Measurements from ENCODE around the gene FAM20A.
"Not testable (repeated sequence)": the region's sequence is repeated elsewhere in the genome, so short reads cannot be mapped to it uniquely, and the experiment has no call there.

The FAM20A gene

DNA sequence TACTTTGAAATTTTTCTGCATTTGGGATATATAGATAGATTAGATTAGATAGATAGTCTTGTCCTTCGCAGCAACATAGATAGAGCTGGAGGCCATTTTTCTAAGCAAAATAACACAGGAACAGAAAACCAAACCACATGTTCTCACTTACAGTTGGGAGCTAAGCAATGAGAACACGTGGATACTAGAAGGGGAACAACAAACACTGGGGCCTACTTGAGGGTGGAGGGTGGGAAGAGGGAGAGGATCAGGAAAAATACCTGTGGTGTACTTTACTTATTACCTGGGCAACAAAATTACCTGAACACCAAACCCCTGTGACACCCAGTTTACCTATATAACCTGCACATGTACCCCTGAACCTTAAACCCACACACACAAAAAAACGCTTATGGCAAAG lies 74.6 kb downstream of the FAM20A start:
- Histone ChIP-seq H3K4me3 (ENCODE audit: low read depth, low read length) (no peak overlapping the region), H3K36me3 (ENCODE audit: control insufficient read depth, insufficient read depth, low read length) (peaks cover 19% of the 10 kb centered on the region), H3K9me3 (ENCODE audit: control insufficient read depth, insufficient read depth, low read length) (no peaks in the 10 kb centered on the region), H3K4me1 (ENCODE audit: control insufficient read depth, insufficient read depth, low read length) (peaks cover 19% of the 10 kb centered on the region), H3K9ac (ENCODE audit: low read depth, low read length) (no peak overlapping the region), H3K27me3 (ENCODE audit: control insufficient read depth, insufficient read depth, low read length) (no peaks in the 10 kb centered on the region)

DNA sequence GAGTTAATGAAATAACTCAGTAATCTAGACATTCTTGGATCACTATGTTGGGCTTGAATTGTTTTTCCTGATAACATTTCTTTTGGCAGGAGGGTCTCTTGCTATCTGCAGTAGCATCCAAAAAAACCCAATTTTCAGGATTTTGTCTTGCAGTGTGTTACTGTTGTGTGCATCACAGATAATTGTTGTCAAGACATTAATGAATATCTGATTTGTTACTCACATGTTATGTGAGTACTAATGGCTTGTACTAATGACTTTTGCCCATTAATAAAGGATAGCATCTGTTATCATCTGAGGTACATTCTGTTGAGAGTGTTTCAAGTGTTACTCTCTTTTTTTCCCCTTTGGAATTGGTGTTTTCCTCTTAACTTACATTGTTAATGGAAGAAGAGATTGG lies 78.9 kb downstream of the FAM20A start:
- peaks cover 6% of the 10 kb centered on the region for H3K9me3 ChIP-seq (ENCODE audit: control insufficient read depth, insufficient read depth, low read length)
- no peak overlapping the region for H3K4me3 ChIP-seq (ENCODE audit: low read depth, low read length)
- no peaks in the 10 kb centered on the region for H3K27me3 ChIP-seq (ENCODE audit: control insufficient read depth, insufficient read depth, low read length)
- H3K36me3 ChIP-seq (ENCODE audit: control insufficient read depth, insufficient read depth, low read length) = peaks cover 25% of the 10 kb centered on the region
- peaks cover 9% of the 10 kb centered on the region for H3K4me1 ChIP-seq (ENCODE audit: control insufficient read depth, insufficient read depth, low read length)
- no peak overlapping the region for H3K9ac ChIP-seq (ENCODE audit: low read depth, low read length)

DNA sequence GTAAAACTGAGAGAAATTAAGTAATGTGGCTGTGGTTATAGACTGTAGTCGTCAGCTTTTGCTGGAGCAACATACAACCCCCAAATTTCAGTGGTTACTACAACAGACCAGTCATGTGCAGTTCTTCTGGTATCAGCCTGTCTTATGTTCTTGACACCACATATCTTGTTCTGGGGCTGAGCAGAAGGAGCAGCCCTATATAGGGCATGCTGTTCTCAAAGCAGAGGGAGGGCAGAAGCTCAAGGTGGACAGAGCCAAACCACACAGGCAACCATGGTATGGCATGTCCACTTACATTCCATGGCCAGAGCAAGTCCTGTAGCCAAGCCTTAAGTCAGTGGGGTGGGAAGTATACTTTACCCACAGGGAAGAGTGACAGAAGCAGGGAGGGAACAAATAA lies 81.3 kb downstream of the FAM20A start:
- H3K36me3 ChIP-seq (ENCODE audit: control insufficient read depth, insufficient read depth, low read length) = peaks cover 26% of the 10 kb centered on the region

DNA sequence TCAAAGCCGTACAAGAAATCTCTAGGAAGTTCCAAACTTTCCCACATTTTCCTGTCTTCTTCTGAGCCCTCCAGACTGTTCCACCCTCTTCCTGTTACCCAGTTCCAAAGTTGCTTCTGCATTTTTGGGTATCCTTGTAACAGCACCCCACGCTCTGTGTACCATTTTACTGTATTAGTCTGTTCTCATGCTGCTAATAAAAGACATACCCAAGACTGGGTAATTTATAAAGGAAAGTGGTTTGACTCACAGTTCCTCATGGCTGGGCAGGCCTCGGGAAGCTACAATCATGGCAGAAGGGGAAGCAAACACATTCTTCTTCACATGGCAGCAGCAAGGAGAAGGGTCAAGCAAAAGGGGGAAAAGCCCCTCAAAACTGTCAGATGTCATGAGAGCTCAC lies 82.1 kb downstream of the FAM20A start:
- peaks cover 26% of the 10 kb centered on the region for H3K36me3 ChIP-seq (ENCODE audit: control insufficient read depth, insufficient read depth, low read length)

More for the DNA sequence above, 81.3 kb downstream of the FAM20A start:
- H3K4me3 ChIP-seq (ENCODE audit: low read depth, low read length) = no peak overlapping the region
- H3K9ac ChIP-seq (ENCODE audit: low read depth, low read length) = no peak overlapping the region
- no peaks in the 10 kb centered on the region for H3K27me3 ChIP-seq (ENCODE audit: control insufficient read depth, insufficient read depth, low read length)
- no peaks in the 10 kb centered on the region for H3K4me1 ChIP-seq (ENCODE audit: control insufficient read depth, insufficient read depth, low read length)
- peaks cover 6% of the 10 kb centered on the region for H3K9me3 ChIP-seq (ENCODE audit: control insufficient read depth, insufficient read depth, low read length)

DNA sequence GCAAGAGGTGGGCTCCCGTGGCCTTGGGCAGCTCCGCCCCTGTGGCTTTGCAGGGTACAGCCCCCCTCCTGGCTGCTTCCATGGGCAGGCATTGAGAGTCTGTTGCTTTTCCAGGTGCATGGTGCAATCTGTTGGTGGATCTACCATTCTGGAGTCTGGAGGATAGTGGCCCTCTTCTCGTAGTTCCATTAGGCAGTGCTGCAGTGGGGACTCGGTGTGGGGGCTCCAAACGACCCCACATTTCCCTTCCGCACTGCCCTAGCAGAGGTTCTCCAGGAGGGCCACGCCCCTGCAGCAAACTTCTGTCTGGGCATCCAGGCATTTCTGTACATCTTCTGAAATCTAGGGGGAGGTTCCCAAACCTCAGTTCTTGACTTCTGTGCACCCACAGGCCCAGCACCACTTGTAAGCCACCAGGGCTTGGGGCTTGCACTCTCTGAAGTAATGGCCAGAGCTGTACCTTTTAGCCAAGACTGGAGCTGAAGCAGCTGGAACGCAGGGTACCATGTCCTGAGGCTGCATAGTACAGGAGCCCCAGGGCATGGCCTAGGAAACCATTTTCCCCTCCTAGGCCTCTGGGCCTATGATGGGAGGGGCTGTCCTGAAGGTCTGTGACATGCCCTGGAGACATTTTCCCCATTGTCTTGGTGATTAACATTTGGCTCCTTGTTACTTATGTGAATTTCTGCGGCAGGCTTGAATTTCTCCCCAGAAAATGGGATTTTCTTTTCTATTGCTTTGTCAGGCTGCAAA lies 82.9 kb downstream of the FAM20A start:
- Histone ChIP-seq H3K9ac (ENCODE audit: low read depth, low read length) (no peak overlapping the region), H3K4me1 (ENCODE audit: control insufficient read depth, insufficient read depth, low read length) (peaks cover 4% of the 10 kb centered on the region), H3K27me3 (ENCODE audit: control insufficient read depth, insufficient read depth, low read length) (no peaks in the 10 kb centered on the region), H3K36me3 (ENCODE audit: control insufficient read depth, insufficient read depth, low read length) (peaks cover 21% of the 10 kb centered on the region), H3K4me3 (ENCODE audit: low read depth, low read length) (no peak overlapping the region), H3K9me3 (ENCODE audit: control insufficient read depth, insufficient read depth, low read length) (peaks cover 6% of the 10 kb centered on the region)

More for the DNA sequence above, 82.1 kb downstream of the FAM20A start:
- H3K4me3 ChIP-seq (ENCODE audit: low read depth, low read length); H3K4me1 ChIP-seq (ENCODE audit: control insufficient read depth, insufficient read depth, low read length); H3K9ac ChIP-seq (ENCODE audit: low read depth, low read length); H3K27me3 ChIP-seq (ENCODE audit: control insufficient read depth, insufficient read depth, low read length); H3K9me3 ChIP-seq (ENCODE audit: control insufficient read depth, insufficient read depth, low read length): not testable (repeated sequence)

DNA sequence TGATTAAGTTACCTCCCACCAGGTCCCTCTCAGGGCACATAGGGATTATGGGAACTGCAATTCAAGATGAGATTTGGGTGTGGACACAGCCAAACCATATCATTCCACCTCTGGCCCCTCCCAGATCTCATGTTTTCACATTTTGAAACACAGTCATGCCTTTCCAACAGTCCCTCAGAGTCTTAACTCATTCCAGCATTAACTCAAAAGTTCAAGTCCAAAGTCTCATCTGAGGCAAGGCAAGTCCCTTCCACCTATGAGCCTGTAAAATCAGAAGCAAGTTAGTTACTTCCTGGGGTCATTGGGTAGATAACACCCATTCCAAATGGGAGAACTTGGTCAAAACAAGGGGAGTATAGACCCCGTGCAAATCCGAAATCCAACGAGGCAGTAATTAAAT lies 83.6 kb downstream of the FAM20A start:
- not testable (repeated sequence) for H3K4me1 ChIP-seq (ENCODE audit: control insufficient read depth, insufficient read depth, low read length); H3K27me3 ChIP-seq (ENCODE audit: control insufficient read depth, insufficient read depth, low read length); H3K4me3 ChIP-seq (ENCODE audit: low read depth, low read length); H3K9ac ChIP-seq (ENCODE audit: low read depth, low read length); H3K9me3 ChIP-seq (ENCODE audit: control insufficient read depth, insufficient read depth, low read length)
- peaks cover 17% of the 10 kb centered on the region for H3K36me3 ChIP-seq (ENCODE audit: control insufficient read depth, insufficient read depth, low read length)

DNA sequence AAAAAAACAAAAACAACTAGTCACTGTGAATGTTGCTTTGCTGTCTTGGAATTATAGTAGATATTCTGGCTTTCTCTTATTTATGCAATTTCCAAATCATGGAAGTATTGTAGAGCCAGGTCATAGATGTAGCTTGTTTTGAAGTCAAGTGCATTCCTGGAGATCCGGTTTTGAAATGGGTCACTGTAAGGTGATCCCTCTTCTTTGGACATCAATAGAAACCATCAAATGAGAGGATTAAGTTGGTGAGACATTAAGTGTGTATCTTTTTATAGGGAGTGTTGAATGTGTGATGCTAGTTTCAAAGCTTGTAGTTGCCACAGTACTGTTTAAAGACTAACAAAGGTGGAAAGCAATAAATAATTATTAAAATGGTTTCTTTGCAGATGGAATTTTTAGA lies 84.4 kb downstream of the FAM20A start:
- no peak overlapping the region for H3K9ac ChIP-seq (ENCODE audit: low read depth, low read length)
- H3K9me3 ChIP-seq (ENCODE audit: control insufficient read depth, insufficient read depth, low read length) = peaks cover 6% of the 10 kb centered on the region
- H3K27me3 ChIP-seq (ENCODE audit: control insufficient read depth, insufficient read depth, low read length) = no peaks in the 10 kb centered on the region
- no peak overlapping the region for H3K4me3 ChIP-seq (ENCODE audit: low read depth, low read length)
- H3K36me3 ChIP-seq (ENCODE audit: control insufficient read depth, insufficient read depth, low read length) = peaks cover 14% of the 10 kb centered on the region
- H3K4me1 ChIP-seq (ENCODE audit: control insufficient read depth, insufficient read depth, low read length) = peaks cover 4% of the 10 kb centered on the region

DNA sequence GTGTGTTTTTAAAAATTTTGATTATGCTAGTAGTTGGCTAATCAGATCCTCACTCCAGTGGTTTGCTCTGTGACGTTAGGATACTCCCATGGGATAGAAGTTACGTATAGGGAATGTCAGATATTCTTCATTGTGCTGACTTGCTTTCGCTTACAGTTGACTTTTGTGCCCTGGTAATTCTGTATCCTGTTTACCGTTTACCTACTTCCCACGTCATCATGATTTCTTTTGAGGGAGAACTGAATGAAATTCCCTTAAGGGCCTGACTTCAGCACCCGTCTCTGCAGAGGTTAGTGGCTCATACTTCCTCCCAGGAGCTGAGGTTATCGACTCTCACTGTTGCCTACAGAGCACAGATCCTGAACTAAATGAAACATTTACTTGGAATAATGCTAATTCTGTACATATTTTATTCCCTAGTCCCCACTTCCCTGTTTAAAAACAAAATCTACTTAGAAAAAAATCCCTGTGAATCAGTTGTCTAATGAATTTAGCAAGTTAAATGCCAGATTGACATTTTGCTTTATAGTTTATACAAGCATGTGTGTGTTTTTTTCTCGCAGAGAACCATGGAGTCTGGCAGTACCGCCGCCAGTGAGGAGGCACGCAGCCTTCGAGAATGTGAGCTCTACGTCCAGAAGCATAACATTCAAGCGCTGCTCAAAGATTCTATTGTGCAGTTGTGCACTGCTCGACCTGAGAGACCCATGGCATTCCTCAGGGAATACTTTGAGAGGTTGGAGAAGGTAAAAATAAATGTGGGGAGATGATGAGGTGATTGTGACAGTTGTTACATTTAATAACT lies 86.1 kb downstream of the FAM20A start:
- Histone ChIP-seq H3K36me3 (ENCODE audit: control insufficient read depth, insufficient read depth, low read length) (peaks cover 14% of the 10 kb centered on the region), H3K4me1 (ENCODE audit: control insufficient read depth, insufficient read depth, low read length) (peaks cover 4% of the 10 kb centered on the region), H3K9me3 (ENCODE audit: control insufficient read depth, insufficient read depth, low read length) (peaks cover 6% of the 10 kb centered on the region), H3K4me3 (ENCODE audit: low read depth, low read length) (peak overlapping the region; percentile 26), H3K27me3 (ENCODE audit: control insufficient read depth, insufficient read depth, low read length) (no peaks in the 10 kb centered on the region), H3K9ac (ENCODE audit: low read depth, low read length) (no peak overlapping the region)

DNA sequence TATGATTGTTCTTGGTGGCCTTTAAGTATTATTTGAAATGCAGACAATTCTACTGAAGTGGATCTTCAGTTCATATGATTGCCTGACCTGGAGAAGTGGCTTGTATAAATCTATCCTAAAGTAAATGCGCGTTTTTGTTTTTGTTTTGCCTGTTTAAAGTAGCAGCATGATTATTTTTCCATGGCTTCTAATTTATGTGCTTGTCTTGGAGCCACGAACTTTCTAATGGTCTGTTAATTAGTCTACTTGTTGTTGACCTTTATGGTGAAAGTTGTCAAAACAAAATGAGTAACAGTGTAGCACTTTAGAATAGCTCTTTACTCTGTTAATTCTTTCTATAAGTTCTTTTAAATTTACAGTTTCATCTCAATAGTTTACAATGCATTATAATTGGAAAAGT lies 87.2 kb downstream of the FAM20A start:
- no peaks in the 10 kb centered on the region for H3K27me3 ChIP-seq (ENCODE audit: control insufficient read depth, insufficient read depth, low read length)
- H3K9ac ChIP-seq (ENCODE audit: low read depth, low read length) = no peak overlapping the region
- peaks cover 6% of the 10 kb centered on the region for H3K9me3 ChIP-seq (ENCODE audit: control insufficient read depth, insufficient read depth, low read length)
- H3K4me3 ChIP-seq (ENCODE audit: low read depth, low read length) = peak overlapping the region; percentile 98
- H3K36me3 ChIP-seq (ENCODE audit: control insufficient read depth, insufficient read depth, low read length) = peaks cover 14% of the 10 kb centered on the region
- H3K4me1 ChIP-seq (ENCODE audit: control insufficient read depth, insufficient read depth, low read length) = peaks cover 4% of the 10 kb centered on the region

DNA sequence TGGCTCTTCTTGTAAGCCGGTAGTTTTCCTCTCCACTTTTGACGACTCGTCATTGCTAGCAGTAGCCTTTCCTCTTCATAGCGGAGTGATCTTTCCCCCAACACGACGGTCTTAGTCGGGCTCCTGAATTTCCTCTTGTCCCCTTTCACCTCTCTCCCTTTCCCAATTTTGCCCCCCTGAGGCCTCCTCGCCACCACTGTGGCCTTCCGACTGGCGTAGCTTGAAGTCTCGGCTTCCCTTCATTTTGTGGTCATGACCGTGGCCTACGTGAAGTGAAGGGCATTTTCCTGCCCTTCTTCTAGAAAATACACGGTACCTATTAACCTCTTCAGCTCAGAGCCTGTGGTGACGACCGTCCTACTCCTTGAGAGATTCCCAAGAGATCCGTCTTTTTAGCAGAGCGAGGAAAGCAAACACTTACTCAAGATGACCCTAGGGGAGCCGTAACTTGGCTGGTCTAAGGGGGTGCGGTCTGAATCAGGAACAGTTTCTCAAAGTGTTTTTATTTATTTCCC lies 88.2 kb downstream of the FAM20A start:
- H3K27me3 ChIP-seq (ENCODE audit: control insufficient read depth, insufficient read depth, low read length) = no peaks in the 10 kb centered on the region
- H3K4me3 ChIP-seq (ENCODE audit: low read depth, low read length) = peak overlapping the region; percentile 98
- H3K36me3 ChIP-seq (ENCODE audit: control insufficient read depth, insufficient read depth, low read length) = peaks cover 8% of the 10 kb centered on the region
- H3K9me3 ChIP-seq (ENCODE audit: control insufficient read depth, insufficient read depth, low read length) = peaks cover under 1% of the 10 kb centered on the region
- H3K4me1 ChIP-seq (ENCODE audit: control insufficient read depth, insufficient read depth, low read length) = peaks cover 4% of the 10 kb centered on the region
- peak overlapping the region; percentile 62 for H3K9ac ChIP-seq (ENCODE audit: low read depth, low read length)

DNA sequence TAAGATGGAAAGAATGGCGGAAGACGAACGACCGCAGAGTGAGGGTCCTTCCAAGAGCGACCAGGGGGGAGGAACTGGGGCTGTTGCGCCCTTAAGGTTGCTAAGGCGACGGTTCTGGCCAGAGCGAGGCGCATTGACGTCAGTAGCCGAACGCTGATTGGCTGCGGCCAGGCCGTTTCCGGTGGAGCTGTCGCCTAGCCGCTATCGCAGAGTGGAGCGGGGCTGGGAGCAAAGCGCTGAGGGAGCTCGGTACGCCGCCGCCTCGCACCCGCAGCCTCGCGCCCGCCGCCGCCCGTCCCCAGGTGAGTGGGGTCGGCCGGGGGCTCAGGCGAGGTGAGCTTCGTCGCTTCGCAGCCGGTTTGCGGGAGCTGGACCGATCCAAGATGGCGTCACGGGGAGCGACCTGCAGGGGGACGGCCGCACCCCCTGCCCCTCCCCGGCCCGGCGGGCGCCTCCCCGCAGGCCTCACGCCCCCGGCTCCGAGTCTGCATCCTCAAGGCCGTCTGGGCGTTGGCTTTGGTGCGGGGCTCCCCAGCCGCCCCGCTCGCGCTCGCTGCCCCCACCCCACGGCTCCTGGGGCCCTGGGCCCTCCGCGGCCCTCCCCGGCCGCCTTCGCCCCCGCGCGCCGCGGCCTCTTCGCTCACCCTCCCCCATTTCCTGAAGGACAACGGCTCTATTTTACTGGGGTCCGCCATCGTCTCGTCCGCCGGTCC lies 88.8 kb downstream of the FAM20A start, which contains the start of gene PRKAR1A:
TSS of gene PRKAR1A (plus strand) at position 184 of the 713 bp plus-strand sequence. CDS start 2,970 bp downstream, outside the sequence.
- peak within 1 kb of the TSS; percentile 98 for H3K4me3 ChIP-seq (ENCODE audit: low read depth, low read length)
- peaks cover 4% of the 10 kb centered on the region for H3K4me1 ChIP-seq (ENCODE audit: control insufficient read depth, insufficient read depth, low read length)
- H3K9ac ChIP-seq (ENCODE audit: low read depth, low read length) = peak within 1 kb of the TSS; percentile 66
- H3K9me3 ChIP-seq (ENCODE audit: control insufficient read depth, insufficient read depth, low read length) = no peaks in the 10 kb centered on the region
- peaks cover 3% of the 10 kb centered on the region for H3K36me3 ChIP-seq (ENCODE audit: control insufficient read depth, insufficient read depth, low read length)
- H3K27me3 ChIP-seq (ENCODE audit: control insufficient read depth, insufficient read depth, low read length) = no peaks in the 10 kb centered on the region

All from iPS-15b (cell line).